H1 (cell line): Measurements from ENCODE around the gene ATP6AP1. TPM values are rescaled to one million over a fixed set of nuclear protein-coding genes. Genes with fewer than 3 reads are reported as not detected.

Source experiments
- BRCA1 ChIP-seq: IDR thresholded peaks from 2 replicates; pipeline ENCODE4 v1.6.1; 2012; ENCODE audit warnings: low read depth, low read length, improper control_type of control experiment
- CHD7 ChIP-seq: fragments of 300-600 bp; sonication (generic); IDR thresholded peaks from 2 replicates; pipeline ENCODE4 v1.7.1; 2012; ENCODE audit warnings: low read length, moderate library complexity, mild to moderate bottlenecking, inconsistent platforms; ENCODE audit not compliant: insufficient replicate concordance
- RBBP5 ChIP-seq: IDR thresholded peaks from 2 replicates; pipeline ENCODE4 v1.7.1; 2012; ENCODE audit warnings: low read depth, mild to moderate bottlenecking, inconsistent platforms, low read length, moderate library complexity, borderline replicate concordance
- SAP30 ChIP-seq: fragments of 300-600 bp; sonication (generic); IDR thresholded peaks from 2 replicates; pipeline ENCODE4 v1.7.1; 2012; ENCODE audit warnings: low read length, moderate library complexity, mild to moderate bottlenecking, inconsistent platforms; ENCODE audit not compliant: insufficient read depth, insufficient replicate concordance
- polyA plus RNA-seq, 7 experiments: library from polyadenylated mRNA; depleted of rRNA in 3 of 7; stranded (reverse) in 5 of 7; unstranded in 2 of 7; fragments of >200 nt in 5 of 7; fragments of 200-250 nt in 2 of 7; gene quantifications; 1 replicate in 5 of 7; 2 replicates in 1 of 7; 4 replicates in 1 of 7; pipeline versions ENCODE4 v1.2.1 to v1.2.3, GENCODE V29; 2011 to 2013; ENCODE audit warnings: missing spikeins in 2 of 7, mixed read lengths in 2 of 7
- total RNA-seq: library from RNA; stranded (reverse); fragmentation: NEBNext Ultra II Directional; extraction: Animal tissue kit (Norgen Biotek cat#: 25700); gene quantifications from 2 replicates; pipeline ENCODE4 v1.2.1, GENCODE V29; 2021

The ATP6AP1 gene
- total and polyA plus RNA-seq, 2 of the 8 experiments (the other 6 are each of a cell fraction or from before 2014, with no cell fraction given), result 44.6 to 80.8 TPM

GRCh38 chrX:154469114-154469513, 40.6 kb downstream of the ATP6AP1 start (continued):
- TF ChIP-seq CHD7 (no peak), SAP30 (no peak), RBBP5 (no peak), BRCA1 (no peak)
- TF ChIP-seq, all 59 proteins: peak for 0
